Liver (tissue), 9 donors: ENCODE measurements around the gene ARHGAP8. TPM values are rescaled to one million over a fixed set of nuclear protein-coding genes. Genes with fewer than 3 reads are reported as not detected.

Experiments used
- DNase-seq: peaks from one replicate; pipeline ENCODE4 v3.0.0-alpha.2; 2017; ENCODE audit warnings: low spot score
- H3K27ac ChIP-seq, 2 donors: one replicate each; pipeline ENCODE4 v1.7.0; 2013; ENCODE audit warnings: inconsistent platforms in 2 of 2, low read length in 2 of 2, control low read depth in 1 of 2, low read depth in 1 of 2, mild to moderate bottlenecking in 1 of 2
- H3K27me3 ChIP-seq, 4 donors: one replicate each; pipeline versions ENCODE4 v1.6.1 to v1.7.0; 2013; ENCODE audit warnings: low read length in 3 of 4, inconsistent platforms in 1 of 4, mild to moderate bottlenecking in 1 of 4, moderate library complexity in 1 of 4; ENCODE audit not compliant: control insufficient read depth in 4 of 4, insufficient read depth in 4 of 4
- H3K36me3 ChIP-seq, 4 donors: one replicate each; pipeline versions ENCODE4 v1.6.1 to v1.7.0; 2013; ENCODE audit warnings: low read length in 3 of 4, mild to moderate bottlenecking in 3 of 4, low read depth in 1 of 4, moderate library complexity in 1 of 4; ENCODE audit not compliant: control insufficient read depth in 4 of 4, insufficient read depth in 3 of 4
- H3K4me1 ChIP-seq, 4 donors: one replicate each; pipeline versions ENCODE4 v1.6.1 to v1.7.0; 2013; ENCODE audit warnings: low read length in 3 of 4, mild to moderate bottlenecking in 3 of 4, moderate library complexity in 1 of 4; ENCODE audit not compliant: control insufficient read depth in 4 of 4, insufficient read depth in 4 of 4
- H3K4me3 ChIP-seq, 3 donors: one replicate each; pipeline versions ENCODE4 v1.6.1 to v1.7.0; 2013; ENCODE audit warnings: low read length in 3 of 3, control low read depth in 1 of 3, low read depth in 1 of 3, mild to moderate bottlenecking in 1 of 3
- H3K9ac ChIP-seq, 2 donors: one replicate each; pipeline ENCODE4 v1.7.0; 2013; ENCODE audit warnings: low read length in 2 of 2, mild to moderate bottlenecking in 2 of 2, moderate library complexity in 2 of 2, control low read depth in 1 of 2, low read depth in 1 of 2
- H3K9me3 ChIP-seq, 4 donors: one replicate each; pipeline versions ENCODE4 v1.6.1 to v1.7.0; 2013; ENCODE audit warnings: low read length in 3 of 4; ENCODE audit not compliant: control insufficient read depth in 4 of 4
- EGR1 ChIP-seq, 2 donors: IDR thresholded peaks; 2 replicates each; pipeline ENCODE4 v1.6.1; 2016 to 2018; ENCODE audit warnings: antibody characterized with exemption in 2 of 2, low read depth in 2 of 2
- FOXA1 ChIP-seq: IDR thresholded peaks from 2 replicates; pipeline ENCODE4 v1.6.1; 2016; ENCODE audit warnings: antibody characterized with exemption
- FOXA2 ChIP-seq: IDR thresholded peaks from 2 replicates; pipeline ENCODE4 v1.6.1; 2016; ENCODE audit warnings: antibody characterized with exemption
- HNF4A ChIP-seq, 2 donors: conservative IDR thresholded peaks; 2 replicates each; pipeline ENCODE4 v1.6.1; 2016; ENCODE audit warnings: antibody characterized with exemption in 2 of 2, mild to moderate bottlenecking in 2 of 2
- HNF4G ChIP-seq: IDR thresholded peaks from 2 replicates; pipeline ENCODE4 v1.6.1; 2016; ENCODE audit warnings: antibody characterized with exemption
- JUND ChIP-seq, 2 donors: IDR thresholded peaks; 2 replicates each; pipeline ENCODE4 v1.6.1; 2016; ENCODE audit warnings: antibody characterized with exemption in 2 of 2
- NR2F2 ChIP-seq: IDR thresholded peaks from 2 replicates; pipeline ENCODE4 v1.6.1; 2016; ENCODE audit warnings: antibody characterized with exemption
- RXRA ChIP-seq, 2 donors: IDR thresholded peaks; 2 replicates each; pipeline ENCODE4 v1.6.1; 2017 to 2018; ENCODE audit warnings: antibody characterized with exemption in 2 of 2, mild to moderate bottlenecking in 1 of 2
- SP1 ChIP-seq: IDR thresholded peaks from 2 replicates; pipeline ENCODE4 v1.6.1; 2018; ENCODE audit warnings: antibody characterized with exemption, mild to moderate bottlenecking
- TAF1 ChIP-seq: conservative IDR thresholded peaks from 2 replicates; pipeline ENCODE4 v1.6.1; 2016; ENCODE audit warnings: antibody characterized with exemption, mild to moderate bottlenecking
- YY1 ChIP-seq: IDR thresholded peaks from 2 replicates; pipeline ENCODE4 v1.6.1; 2016; ENCODE audit warnings: antibody characterized with exemption, mild to moderate bottlenecking
- WGBS: extraction: QIAGEN DNeasy Blood & Tissue Kit; methylation state at CpG from one replicate; pipeline ENCODE4 v1.1.7; 2013; 5-methylcytosine and 5-hydroxymethylcytosine counted together
- polyA plus RNA-seq, 2 donors: library from polyadenylated mRNA; stranded (reverse) in 1 of 2; unstranded in 1 of 2; fragments of 200-250 nt in 1 of 2; fragments of >200 nt in 1 of 2; fragmentation: Nextera tagmentation in 1 of 2; extraction: Ambion mirVana in 1 of 2; gene quantifications; one replicate each; pipeline versions ENCODE4 v1.2.1 to v1.2.3, GENCODE V29; 2013 to 2015
- total RNA-seq, 2 donors: library from RNA; depleted of rRNA; stranded (reverse); fragments of >200 nt; gene quantifications; one replicate each; pipeline ENCODE4 v1.2.3, GENCODE V29; 2014
- TF ChIP-seq, protein P1 (sequence below): IDR thresholded peaks from 2 replicates; pipeline ENCODE4 v1.6.1; 2016; ENCODE audit warnings: antibody characterized with exemption, mild to moderate bottlenecking
- TF ChIP-seq, protein P2 (sequence below): fragments of 150-350 bp; IDR thresholded peaks from 2 replicates; pipeline ENCODE4 v1.5.1; 2017; ENCODE audit warnings: improper control_type of control experiment, low read depth, low read length; ENCODE audit not compliant: missing input control
- TF ChIP-seq, protein P3 (sequence below): IDR thresholded peaks from 2 replicates; pipeline ENCODE4 v1.6.1; 2016; ENCODE audit warnings: antibody characterized with exemption
- TF ChIP-seq, protein P4 (sequence below): IDR thresholded peaks from 2 replicates; pipeline ENCODE4 v1.6.1; 2016; ENCODE audit warnings: antibody characterized with exemption
- donor health status: healthy.
- donor health status: healthy.
- donor health status: healthy.
- donor health status: healthy.
- donor health status: healthy.

Gene ARHGAP8
- total and polyA plus RNA-seq, 4 donors: 0.58 to 1.8 (median 1.1) TPM

DNA sequence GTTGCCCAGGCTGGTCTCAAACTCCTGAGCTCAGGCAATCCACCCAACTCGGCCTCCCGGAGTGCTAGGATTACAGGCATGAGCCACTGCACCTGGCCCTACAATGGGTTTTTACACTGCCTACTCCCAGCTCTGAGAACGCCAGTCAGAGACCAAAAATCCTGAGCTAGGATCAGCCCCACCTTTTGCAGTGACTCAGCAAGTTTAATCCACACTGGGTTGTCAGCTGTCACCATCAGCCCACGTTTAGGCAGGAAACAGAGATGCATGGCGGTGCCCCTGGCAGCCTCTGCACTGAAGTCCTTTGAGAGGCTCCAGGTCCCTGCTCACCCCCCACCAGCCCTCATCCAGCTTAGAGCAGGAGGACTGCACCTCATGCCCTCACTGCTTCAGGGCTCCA lies 117.6 kb downstream of the ARHGAP8 start:
- DNase-seq: no peak
- Histone ChIP-seq H3K9me3 (peaks cover 0 to 8% (median 2%) of the 10 kb centered on the region in 4 donors), H3K9ac (no peak overlapping the region), H3K27ac (no peak overlapping the region), H3K4me1 (no peaks in the 10 kb centered on the region), H3K27me3 (peaks cover 0 to 2% (median 0%) of the 10 kb centered on the region in 4 donors), H3K4me3 (no peak overlapping the region), H3K36me3 (no peaks in the 10 kb centered on the region)
- TF ChIP-seq, protein P1, sequence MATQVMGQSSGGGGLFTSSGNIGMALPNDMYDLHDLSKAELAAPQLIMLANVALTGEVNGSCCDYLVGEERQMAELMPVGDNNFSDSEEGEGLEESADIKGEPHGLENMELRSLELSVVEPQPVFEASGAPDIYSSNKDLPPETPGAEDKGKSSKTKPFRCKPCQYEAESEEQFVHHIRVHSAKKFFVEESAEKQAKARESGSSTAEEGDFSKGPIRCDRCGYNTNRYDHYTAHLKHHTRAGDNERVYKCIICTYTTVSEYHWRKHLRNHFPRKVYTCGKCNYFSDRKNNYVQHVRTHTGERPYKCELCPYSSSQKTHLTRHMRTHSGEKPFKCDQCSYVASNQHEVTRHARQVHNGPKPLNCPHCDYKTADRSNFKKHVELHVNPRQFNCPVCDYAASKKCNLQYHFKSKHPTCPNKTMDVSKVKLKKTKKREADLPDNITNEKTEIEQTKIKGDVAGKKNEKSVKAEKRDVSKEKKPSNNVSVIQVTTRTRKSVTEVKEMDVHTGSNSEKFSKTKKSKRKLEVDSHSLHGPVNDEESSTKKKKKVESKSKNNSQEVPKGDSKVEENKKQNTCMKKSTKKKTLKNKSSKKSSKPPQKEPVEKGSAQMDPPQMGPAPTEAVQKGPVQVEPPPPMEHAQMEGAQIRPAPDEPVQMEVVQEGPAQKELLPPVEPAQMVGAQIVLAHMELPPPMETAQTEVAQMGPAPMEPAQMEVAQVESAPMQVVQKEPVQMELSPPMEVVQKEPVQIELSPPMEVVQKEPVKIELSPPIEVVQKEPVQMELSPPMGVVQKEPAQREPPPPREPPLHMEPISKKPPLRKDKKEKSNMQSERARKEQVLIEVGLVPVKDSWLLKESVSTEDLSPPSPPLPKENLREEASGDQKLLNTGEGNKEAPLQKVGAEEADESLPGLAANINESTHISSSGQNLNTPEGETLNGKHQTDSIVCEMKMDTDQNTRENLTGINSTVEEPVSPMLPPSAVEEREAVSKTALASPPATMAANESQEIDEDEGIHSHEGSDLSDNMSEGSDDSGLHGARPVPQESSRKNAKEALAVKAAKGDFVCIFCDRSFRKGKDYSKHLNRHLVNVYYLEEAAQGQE: no peak
- TF ChIP-seq, protein P2, sequence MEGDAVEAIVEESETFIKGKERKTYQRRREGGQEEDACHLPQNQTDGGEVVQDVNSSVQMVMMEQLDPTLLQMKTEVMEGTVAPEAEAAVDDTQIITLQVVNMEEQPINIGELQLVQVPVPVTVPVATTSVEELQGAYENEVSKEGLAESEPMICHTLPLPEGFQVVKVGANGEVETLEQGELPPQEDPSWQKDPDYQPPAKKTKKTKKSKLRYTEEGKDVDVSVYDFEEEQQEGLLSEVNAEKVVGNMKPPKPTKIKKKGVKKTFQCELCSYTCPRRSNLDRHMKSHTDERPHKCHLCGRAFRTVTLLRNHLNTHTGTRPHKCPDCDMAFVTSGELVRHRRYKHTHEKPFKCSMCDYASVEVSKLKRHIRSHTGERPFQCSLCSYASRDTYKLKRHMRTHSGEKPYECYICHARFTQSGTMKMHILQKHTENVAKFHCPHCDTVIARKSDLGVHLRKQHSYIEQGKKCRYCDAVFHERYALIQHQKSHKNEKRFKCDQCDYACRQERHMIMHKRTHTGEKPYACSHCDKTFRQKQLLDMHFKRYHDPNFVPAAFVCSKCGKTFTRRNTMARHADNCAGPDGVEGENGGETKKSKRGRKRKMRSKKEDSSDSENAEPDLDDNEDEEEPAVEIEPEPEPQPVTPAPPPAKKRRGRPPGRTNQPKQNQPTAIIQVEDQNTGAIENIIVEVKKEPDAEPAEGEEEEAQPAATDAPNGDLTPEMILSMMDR: no peak
- TF ChIP-seq TAF1 (no peak), SP1 (no peak), RXRA (IDR thresholded peaks at IDR 0.05) (no peak), HNF4G (no peak), HNF4A (conservative IDR thresholded peaks at IDR 0.05) (no peak), JUND (IDR thresholded peaks at IDR 0.05) (no peak), NR2F2 (no peak), EGR1 (IDR thresholded peaks at IDR 0.05; ENCODE audit: low read depth in 2 of 2) (no peak), FOXA1 (no peak), FOXA2 (no peak), YY1 (no peak)
- TF ChIP-seq, protein P3, sequence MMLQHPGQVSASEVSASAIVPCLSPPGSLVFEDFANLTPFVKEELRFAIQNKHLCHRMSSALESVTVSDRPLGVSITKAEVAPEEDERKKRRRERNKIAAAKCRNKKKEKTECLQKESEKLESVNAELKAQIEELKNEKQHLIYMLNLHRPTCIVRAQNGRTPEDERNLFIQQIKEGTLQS: no peak
- TF ChIP-seq, protein P4, sequence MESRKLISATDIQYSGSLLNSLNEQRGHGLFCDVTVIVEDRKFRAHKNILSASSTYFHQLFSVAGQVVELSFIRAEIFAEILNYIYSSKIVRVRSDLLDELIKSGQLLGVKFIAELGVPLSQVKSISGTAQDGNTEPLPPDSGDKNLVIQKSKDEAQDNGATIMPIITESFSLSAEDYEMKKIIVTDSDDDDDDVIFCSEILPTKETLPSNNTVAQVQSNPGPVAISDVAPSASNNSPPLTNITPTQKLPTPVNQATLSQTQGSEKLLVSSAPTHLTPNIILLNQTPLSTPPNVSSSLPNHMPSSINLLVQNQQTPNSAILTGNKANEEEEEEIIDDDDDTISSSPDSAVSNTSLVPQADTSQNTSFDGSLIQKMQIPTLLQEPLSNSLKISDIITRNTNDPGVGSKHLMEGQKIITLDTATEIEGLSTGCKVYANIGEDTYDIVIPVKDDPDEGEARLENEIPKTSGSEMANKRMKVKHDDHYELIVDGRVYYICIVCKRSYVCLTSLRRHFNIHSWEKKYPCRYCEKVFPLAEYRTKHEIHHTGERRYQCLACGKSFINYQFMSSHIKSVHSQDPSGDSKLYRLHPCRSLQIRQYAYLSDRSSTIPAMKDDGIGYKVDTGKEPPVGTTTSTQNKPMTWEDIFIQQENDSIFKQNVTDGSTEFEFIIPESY: no peak
- WGBS: 68% methylated on average over 5 of the region's 5 CpGs

DNA sequence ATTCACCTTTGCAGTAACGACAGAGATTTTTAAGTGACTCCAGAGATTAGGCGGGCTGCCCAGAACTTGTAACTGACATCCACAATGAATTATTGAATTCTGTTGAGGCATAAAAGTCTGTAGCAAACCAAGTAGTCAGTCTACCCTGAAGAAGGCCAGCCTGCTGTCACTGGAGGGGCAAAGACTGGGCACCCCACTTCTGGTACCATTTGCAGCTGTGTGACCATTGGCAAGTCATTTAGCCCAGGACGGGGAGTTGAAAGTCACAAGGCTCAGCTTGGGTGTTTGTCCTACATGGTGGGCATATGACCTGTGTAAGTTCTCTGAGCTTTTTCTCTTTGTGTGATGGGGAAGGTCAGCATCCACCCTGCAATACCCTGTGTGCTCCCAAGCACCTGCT lies 119.4 kb downstream of the ARHGAP8 start:
- no peak for DNase-seq
- Histone ChIP-seq H3K27me3 (peaks cover 0 to 2% (median 0%) of the 10 kb centered on the region in 4 donors), H3K4me3 (no peak overlapping the region), H3K4me1 (no peaks in the 10 kb centered on the region), H3K9ac (no peak overlapping the region), H3K9me3 (peaks cover 0 to 8% (median 2%) of the 10 kb centered on the region in 4 donors), H3K27ac (no peak overlapping the region), H3K36me3 (no peaks in the 10 kb centered on the region)
- TF ChIP-seq SP1 (no peak), TAF1 (no peak), HNF4A (conservative IDR thresholded peaks at IDR 0.05) (no peak)
- TF ChIP-seq, protein P4: no peak
- WGBS: 88% methylated on average over 3 of the region's 3 CpGs
